K562 (cell line): ENCODE results near the gene EXOC4.

Source experiments
- POLR2A ChIP-seq: fragments of 450-650 bp; conservative IDR thresholded peaks from 2 replicates; pipeline ENCODE4 v1.6.1; 2016
- STAT5B ChIP-seq: fragments of 250-450 bp; sonication (Bioruptor Pico); IDR thresholded peaks from 2 replicates; pipeline ENCODE4 v1.8.0; 2021; ENCODE audit warnings: mild to moderate bottlenecking, inconsistent platforms
- TF ChIP-seq, protein P1 (sequence below): fragments of 250-450 bp; sonication (Bioruptor Pico); IDR thresholded peaks from 2 replicates; pipeline ENCODE4 v1.4.0; 2020; ENCODE audit warnings: mild to moderate bottlenecking, moderate library complexity

DNA sequence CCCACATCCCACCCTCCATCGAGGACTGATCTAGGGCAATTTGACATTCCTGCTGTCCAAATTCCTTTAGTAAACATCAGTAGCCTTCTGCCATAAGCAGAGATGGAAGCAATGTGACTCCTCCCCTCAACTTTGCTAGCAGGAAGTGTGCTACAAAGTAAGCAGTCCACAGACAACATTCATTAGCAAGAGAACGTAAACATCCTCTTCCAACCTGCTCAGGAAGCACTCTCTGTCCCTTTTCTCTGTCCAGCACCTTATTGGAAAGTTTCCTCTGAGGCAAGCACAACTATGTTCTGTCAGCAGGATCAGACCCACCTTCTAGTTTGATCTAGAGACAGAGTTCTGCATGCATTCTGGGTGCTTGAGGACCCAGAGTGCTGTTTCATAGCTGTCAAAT is 826.1 kb downstream of the EXOC4 start:
- TF ChIP-seq STAT5B (CRISPR knock-in tag): no peak
- TF ChIP-seq POLR2A: no peak
- TF ChIP-seq, protein P1, sequence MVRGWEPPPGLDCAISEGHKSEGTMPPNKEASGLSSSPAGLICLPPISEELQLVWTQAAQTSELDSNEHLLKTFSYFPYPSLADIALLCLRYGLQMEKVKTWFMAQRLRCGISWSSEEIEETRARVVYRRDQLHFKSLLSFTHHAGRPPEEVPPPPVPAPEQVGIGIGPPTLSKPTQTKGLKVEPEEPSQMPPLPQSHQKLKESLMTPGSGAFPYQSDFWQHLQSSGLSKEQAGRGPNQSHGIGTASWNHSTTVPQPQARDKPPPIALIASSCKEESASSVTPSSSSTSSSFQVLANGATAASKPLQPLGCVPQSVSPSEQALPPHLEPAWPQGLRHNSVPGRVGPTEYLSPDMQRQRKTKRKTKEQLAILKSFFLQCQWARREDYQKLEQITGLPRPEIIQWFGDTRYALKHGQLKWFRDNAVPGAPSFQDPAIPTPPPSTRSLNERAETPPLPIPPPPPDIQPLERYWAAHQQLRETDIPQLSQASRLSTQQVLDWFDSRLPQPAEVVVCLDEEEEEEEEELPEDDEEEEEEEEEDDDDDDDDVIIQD: no peak
